Progenitor cell of endocrine pancreas (in vitro differentiated cells): ENCODE measurements around the gene DGKG. TPM values are rescaled to one million over a fixed set of nuclear protein-coding genes. Genes with fewer than 3 reads are reported as not detected.

ENCODE experiments used
- DNase-seq: peaks from one replicate; pipeline ENCODE4 v3.0.0; 2021; ENCODE audit warnings: low spot score; ENCODE audit not compliant: unreplicated experiment
- H3K27ac Mint-ChIP-seq: 2 replicates; pipeline ENCODE4 v1.8.0; 2021; ENCODE audit warnings: mild to moderate bottlenecking, moderate library complexity, mixed read lengths
- H3K27me3 Mint-ChIP-seq: 2 replicates; pipeline ENCODE4 v1.8.0; 2021; ENCODE audit warnings: mixed read lengths
- H3K36me3 Mint-ChIP-seq: 2 replicates; pipeline ENCODE4 v1.8.0; 2022; ENCODE audit warnings: mixed read lengths; ENCODE audit not compliant: insufficient read depth
- H3K4me1 Mint-ChIP-seq: 2 replicates; pipeline ENCODE4 v1.8.0; 2021; ENCODE audit warnings: low read depth, mixed read lengths
- H3K4me3 Mint-ChIP-seq: 2 replicates; pipeline ENCODE4 v1.8.0; 2021; ENCODE audit warnings: low read depth, mild to moderate bottlenecking, moderate library complexity, mixed read lengths
- H3K9me3 Mint-ChIP-seq: 2 replicates; pipeline ENCODE4 v1.8.0; 2021; ENCODE audit warnings: low read depth, mixed read lengths
- CTCF ChIP-seq: fragments of 200-600 bp; sonication (generic); IDR thresholded peaks from one replicate; pipeline ENCODE4 v1.5.0; 2021; ENCODE audit warnings: antibody characterized with exemption, mild to moderate bottlenecking; ENCODE audit not compliant: unreplicated experiment
- total RNA-seq: library from RNA; stranded (reverse); gene quantifications from 2 replicates; pipeline ENCODE4 v1.2.1, GENCODE V29; 2021

DGKG gene
- total RNA-seq, 1 donor from 2014 or later = 0.17 TPM

GRCh38 chr3:186236357-186237020, 125.5 kb downstream of the DGKG start:
- no peak for TF ChIP-seq CTCF
- Mint-ChIP-seq H3K36me3 (peaks cover 2% of the 10 kb centered on the region), H3K27me3 (peaks cover 63% of the 10 kb centered on the region), H3K27ac (no peak overlapping the region), H3K4me3 (no peak overlapping the region), H3K9me3 (peaks cover 3% of the 10 kb centered on the region), H3K4me1 (peaks cover 15% of the 10 kb centered on the region)
- no peak for DNase-seq

- peaks cover 63% of the 10 kb centered on the region for H3K27me3 Mint-ChIP-seq
- no peak for TF ChIP-seq CTCF
- peaks cover 3% of the 10 kb centered on the region for H3K9me3 Mint-ChIP-seq
- H3K36me3 Mint-ChIP-seq = peaks cover 2% of the 10 kb centered on the region
- H3K27ac Mint-ChIP-seq = no peak overlapping the region
- peaks cover 15% of the 10 kb centered on the region for H3K4me1 Mint-ChIP-seq
- no peak overlapping the region for H3K4me3 Mint-ChIP-seq
- DNase-seq = no peak
These were observed 126.5 kb downstream of the DGKG start for GRCh38 chr3:186235554-186235953.

- peaks cover 15% of the 10 kb centered on the region for H3K4me1 Mint-ChIP-seq
- H3K27me3 Mint-ChIP-seq = peaks cover 68% of the 10 kb centered on the region
- DNase-seq = no peak
- no peak overlapping the region for H3K27ac Mint-ChIP-seq
- H3K4me3 Mint-ChIP-seq = no peak overlapping the region
- H3K36me3 Mint-ChIP-seq = peaks cover 2% of the 10 kb centered on the region
- H3K9me3 Mint-ChIP-seq = peaks cover 3% of the 10 kb centered on the region
- TF ChIP-seq CTCF = no peak
These were observed 127.9 kb downstream of the DGKG start for GRCh38 chr3:186234152-186234551.

- Mint-ChIP-seq H3K9me3 (no peaks in the 10 kb centered on the region), H3K4me1 (no peaks in the 10 kb centered on the region), H3K27me3 (peaks cover 79% of the 10 kb centered on the region), H3K36me3 (no peaks in the 10 kb centered on the region), H3K27ac (no peak overlapping the region), H3K4me3 (no peak overlapping the region)
- no peak for TF ChIP-seq CTCF
- DNase-seq = no peak
These were observed 135.6 kb downstream of the DGKG start for GRCh38 chr3:186226482-186226881.

- no peak for TF ChIP-seq CTCF
- Mint-ChIP-seq H3K9me3 (no peaks in the 10 kb centered on the region), H3K36me3 (no peaks in the 10 kb centered on the region), H3K27me3 (peaks cover 80% of the 10 kb centered on the region), H3K4me1 (no peaks in the 10 kb centered on the region), H3K27ac (no peak overlapping the region), H3K4me3 (no peak overlapping the region)
- no peak for DNase-seq
These were observed 136.4 kb downstream of the DGKG start for GRCh38 chr3:186225603-186226002.
